Astrocyte (in vitro differentiated cells and primary cell): Measurements from ENCODE around the gene KCNAB1. TPM values are rescaled to one million over a fixed set of nuclear protein-coding genes. Genes with fewer than 3 reads are reported as not detected.

Experiments used
- DNase-seq: peaks from one replicate; pipeline ENCODE4 v3.0.0-alpha.2; 2010; ENCODE audit warnings: low read depth
- FAIRE-seq: peaks from 2 replicates; lab custom pipeline; 2011; peaks lifted over from hg19 to GRCh38; lab: Jason Lieb, UNC
- H2AFZ ChIP-seq: 2 replicates; pipeline ENCODE4 v1.6.0; 2012; ENCODE audit warnings: low read depth, low read length, inconsistent platforms
- H3K27ac ChIP-seq: 2 replicates; pipeline ENCODE4 v1.5.1; 2011; ENCODE audit warnings: low read depth, low read length, inconsistent platforms
- H3K27me3 ChIP-seq: 2 replicates; pipeline ENCODE4 v1.6.0; 2011; ENCODE audit warnings: low read length, inconsistent platforms; ENCODE audit not compliant: insufficient read depth
- H3K36me3 ChIP-seq: 2 replicates; pipeline ENCODE4 v1.5.1; 2011; ENCODE audit warnings: low read length, inconsistent platforms; ENCODE audit not compliant: insufficient read depth
- H3K4me1 ChIP-seq: 2 replicates; pipeline ENCODE4 v1.5.1; 2011; ENCODE audit warnings: low read length, inconsistent platforms; ENCODE audit not compliant: insufficient read depth
- H3K4me2 ChIP-seq: 2 replicates; pipeline ENCODE4 v1.6.0; 2012; ENCODE audit warnings: low read length, inconsistent platforms
- H3K4me3 ChIP-seq: 2 replicates; pipeline ENCODE4 v1.5.1; 2011; ENCODE audit warnings: low read depth, mild to moderate bottlenecking, low read length, inconsistent platforms; ENCODE audit not compliant: insufficient read depth
- H3K79me2 ChIP-seq: 2 replicates; pipeline ENCODE4 v1.6.0; 2012; ENCODE audit warnings: mild to moderate bottlenecking, low read length, inconsistent platforms; ENCODE audit not compliant: insufficient read depth
- H3K9ac ChIP-seq: 2 replicates; pipeline ENCODE4 v1.6.0; 2012; ENCODE audit warnings: mild to moderate bottlenecking, low read length, inconsistent platforms
- H3K9me3 ChIP-seq: 2 replicates; pipeline ENCODE4 v1.5.1; 2012; ENCODE audit warnings: low read depth, mild to moderate bottlenecking, low read length, inconsistent platforms; ENCODE audit not compliant: insufficient read depth
- H4K20me1 ChIP-seq: 2 replicates; pipeline ENCODE4 v1.6.0; 2012; ENCODE audit warnings: low read length, inconsistent platforms; ENCODE audit not compliant: insufficient read depth
- H3K27ac Mint-ChIP-seq: one replicate; pipeline ENCODE4 v1.8.0; 2021; ENCODE audit warnings: mild to moderate bottlenecking, mixed read lengths; ENCODE audit not compliant: unreplicated experiment
- H3K27me3 Mint-ChIP-seq: one replicate; pipeline ENCODE4 v1.8.0; 2021; ENCODE audit warnings: low read depth, mixed read lengths; ENCODE audit not compliant: unreplicated experiment
- H3K36me3 Mint-ChIP-seq: one replicate; pipeline ENCODE4 v1.8.0; 2021; ENCODE audit warnings: low read depth, mixed read lengths; ENCODE audit not compliant: unreplicated experiment
- H3K4me1 Mint-ChIP-seq: one replicate; pipeline ENCODE4 v1.8.0; 2021; ENCODE audit warnings: low read depth, mixed read lengths; ENCODE audit not compliant: unreplicated experiment
- H3K4me3 Mint-ChIP-seq: one replicate; pipeline ENCODE4 v1.8.0; 2021; ENCODE audit warnings: mild to moderate bottlenecking, moderate library complexity, mixed read lengths; ENCODE audit not compliant: unreplicated experiment
- H3K9me3 Mint-ChIP-seq: one replicate; pipeline ENCODE4 v1.8.0; 2021; ENCODE audit warnings: mild to moderate bottlenecking, mixed read lengths; ENCODE audit not compliant: unreplicated experiment
- CTCF ChIP-seq: IDR thresholded peaks from 2 replicates; pipeline ENCODE4 v1.5.1; 2011; ENCODE audit warnings: low read depth, mild to moderate bottlenecking, inconsistent platforms, low read length, moderate library complexity; ENCODE audit not compliant: insufficient read depth
- EZH2 ChIP-seq: IDR thresholded peaks from 2 replicates; pipeline ENCODE4 v1.6.1; 2012; ENCODE audit warnings: mild to moderate bottlenecking, low read length, inconsistent platforms; ENCODE audit not compliant: insufficient read depth
- total RNA-seq: library from RNA; stranded (reverse); gene quantifications from 2 replicates; pipeline ENCODE4 v1.2.1, GENCODE V29; 2021

KCNAB1 gene
- total RNA-seq, 1 donor from 2014 or later, result 0.30 TPM

DNA sequence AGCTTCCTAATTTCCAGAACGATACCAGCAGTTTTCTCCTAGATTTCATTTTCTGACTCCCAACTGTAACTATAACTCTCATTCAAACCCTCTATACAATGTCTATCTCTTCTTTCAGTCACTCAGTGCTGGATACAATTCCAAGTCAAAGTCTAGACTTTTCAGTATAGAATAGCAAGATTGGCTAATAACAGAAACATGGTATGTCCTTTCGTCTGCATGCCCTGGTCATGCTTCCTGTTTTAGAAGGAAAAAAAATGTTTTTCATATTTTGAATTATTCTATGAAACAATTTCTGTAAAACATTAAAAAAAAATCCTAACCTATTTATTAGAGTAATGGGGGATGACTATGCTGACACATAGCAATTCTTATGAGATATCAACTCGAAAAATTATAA, 180.0 kb downstream of the KCNAB1 start:
- H3K9ac ChIP-seq, result no peak overlapping the region
- Mint-ChIP-seq H3K27ac (no peak overlapping the region), H3K4me3 (no peak overlapping the region), H3K36me3 (no peaks in the 10 kb centered on the region), H3K27me3 (peaks cover 10% of the 10 kb centered on the region), H3K4me1 (no peaks in the 10 kb centered on the region), H3K9me3 (no peaks in the 10 kb centered on the region)
- H3K36me3 ChIP-seq, result no peaks in the 10 kb centered on the region
- H2AFZ ChIP-seq, result no peak overlapping the region
- H3K4me2 ChIP-seq, result no peak overlapping the region
- no peak for DNase-seq
- no peaks in the 10 kb centered on the region for H3K79me2 ChIP-seq
- H3K27ac ChIP-seq, result no peak overlapping the region
- FAIRE-seq, result no peak
- TF ChIP-seq EZH2, result no peak
- no peak for TF ChIP-seq CTCF
- H3K4me3 ChIP-seq, result no peak overlapping the region
- no peaks in the 10 kb centered on the region for H3K27me3 ChIP-seq
- H3K4me1 ChIP-seq, result peaks cover 8% of the 10 kb centered on the region
- no peaks in the 10 kb centered on the region for H3K9me3 ChIP-seq
- no peaks in the 10 kb centered on the region for H4K20me1 ChIP-seq

DNA sequence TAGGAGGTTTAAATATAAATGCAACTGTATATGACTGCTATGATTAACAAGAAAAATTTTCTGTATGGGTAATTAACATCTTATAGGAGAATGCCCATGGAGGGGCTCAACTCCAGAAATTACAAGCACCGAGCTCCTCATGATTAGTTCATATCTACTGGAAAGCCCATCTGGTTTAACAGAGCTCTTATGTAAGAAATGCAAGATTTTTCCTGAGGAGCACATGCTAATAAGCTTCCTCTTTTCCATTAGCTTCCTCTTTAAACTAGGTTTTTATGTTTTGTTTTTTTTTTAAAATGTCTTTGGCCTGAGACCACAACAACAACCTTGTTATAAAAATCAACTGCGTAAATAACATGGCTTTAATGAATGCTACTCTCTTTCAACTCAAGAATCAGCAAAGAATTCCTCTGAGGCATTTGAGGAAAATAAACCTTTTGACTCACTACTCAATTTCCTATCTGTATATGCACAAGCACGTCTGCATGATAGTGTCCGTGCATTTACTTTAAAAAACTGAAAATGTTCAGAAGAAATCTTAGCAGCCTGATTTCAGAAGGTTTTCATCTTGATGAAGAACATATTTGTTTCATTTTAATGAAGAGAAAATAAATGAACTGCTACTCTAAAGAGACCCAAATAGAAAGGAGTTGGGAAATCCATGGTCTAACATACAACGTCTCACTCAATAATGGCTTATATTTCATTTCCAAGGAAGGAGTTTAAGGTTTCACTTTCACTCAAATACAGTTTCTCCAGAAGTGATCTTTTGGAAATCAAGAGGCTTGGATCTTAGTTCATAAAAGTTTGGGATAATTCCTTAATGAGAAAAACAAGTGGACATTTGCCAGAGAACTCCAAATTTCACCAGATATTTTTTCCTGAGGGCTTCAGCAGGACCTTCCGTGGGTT, 180.8 kb downstream of the KCNAB1 start:
- Histone ChIP-seq H4K20me1 (no peaks in the 10 kb centered on the region), H3K79me2 (no peaks in the 10 kb centered on the region), H3K4me3 (no peak overlapping the region), H3K4me2 (no peak overlapping the region), H3K27me3 (no peaks in the 10 kb centered on the region), H3K4me1 (peaks cover 8% of the 10 kb centered on the region), H3K9me3 (no peaks in the 10 kb centered on the region), H3K27ac (no peak overlapping the region), H3K36me3 (no peaks in the 10 kb centered on the region), H3K9ac (no peak overlapping the region), H2AFZ (no peak overlapping the region)
- DNase-seq (no peak), FAIRE-seq (no peak)
- Mint-ChIP-seq H3K36me3 (no peaks in the 10 kb centered on the region), H3K4me1 (no peaks in the 10 kb centered on the region), H3K9me3 (no peaks in the 10 kb centered on the region), H3K4me3 (no peak overlapping the region), H3K27ac (no peak overlapping the region), H3K27me3 (peaks cover 10% of the 10 kb centered on the region)
- TF ChIP-seq EZH2 (no peak), CTCF (no peak)
